HG03175 (cell line): ENCODE results near the gene WDR54.
"Not testable (repeated sequence)": the region's sequence is repeated elsewhere in the genome, so short reads cannot be mapped to it uniquely, and the experiment has no call there.

Source experiments
- ATAC-seq: cut with Tn5 transposase; IDR thresholded peaks from one replicate; pipeline ENCODE4 v1.9.1; 2021; ENCODE audit warnings: mild to moderate bottlenecking, moderate library complexity; ENCODE audit not compliant: unreplicated experiment

The WDR54 gene

DNA sequence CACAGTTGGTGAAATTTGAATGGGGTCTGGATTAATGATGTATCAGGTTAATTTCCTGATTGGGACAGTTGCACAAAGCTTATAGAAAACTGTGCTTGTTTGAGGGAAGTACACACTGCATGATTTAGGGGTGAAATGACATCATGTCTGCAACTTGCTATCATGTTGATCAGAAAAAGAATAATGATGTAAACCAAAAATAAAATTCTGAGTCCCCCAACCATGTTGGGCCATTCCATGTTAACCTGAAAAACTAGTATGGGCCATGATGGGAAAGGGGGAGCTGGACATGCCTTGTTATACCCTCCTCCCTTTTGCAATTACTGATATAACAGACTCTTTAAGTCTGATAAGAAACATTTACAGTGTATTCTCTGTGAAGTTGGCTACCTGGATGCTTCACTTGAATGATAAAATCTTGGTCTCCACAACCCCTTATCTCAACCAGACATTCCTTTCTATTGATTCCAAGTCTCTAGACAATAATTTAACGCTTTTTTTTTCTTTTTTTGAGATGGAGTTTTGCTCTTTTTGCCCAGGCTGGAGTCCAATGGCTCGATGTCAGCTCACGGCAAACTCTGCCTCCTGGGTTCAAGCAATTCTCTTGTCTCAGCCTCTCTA lies 29.1 kb downstream of the WDR54 start:
- no peak for ATAC-seq

DNA sequence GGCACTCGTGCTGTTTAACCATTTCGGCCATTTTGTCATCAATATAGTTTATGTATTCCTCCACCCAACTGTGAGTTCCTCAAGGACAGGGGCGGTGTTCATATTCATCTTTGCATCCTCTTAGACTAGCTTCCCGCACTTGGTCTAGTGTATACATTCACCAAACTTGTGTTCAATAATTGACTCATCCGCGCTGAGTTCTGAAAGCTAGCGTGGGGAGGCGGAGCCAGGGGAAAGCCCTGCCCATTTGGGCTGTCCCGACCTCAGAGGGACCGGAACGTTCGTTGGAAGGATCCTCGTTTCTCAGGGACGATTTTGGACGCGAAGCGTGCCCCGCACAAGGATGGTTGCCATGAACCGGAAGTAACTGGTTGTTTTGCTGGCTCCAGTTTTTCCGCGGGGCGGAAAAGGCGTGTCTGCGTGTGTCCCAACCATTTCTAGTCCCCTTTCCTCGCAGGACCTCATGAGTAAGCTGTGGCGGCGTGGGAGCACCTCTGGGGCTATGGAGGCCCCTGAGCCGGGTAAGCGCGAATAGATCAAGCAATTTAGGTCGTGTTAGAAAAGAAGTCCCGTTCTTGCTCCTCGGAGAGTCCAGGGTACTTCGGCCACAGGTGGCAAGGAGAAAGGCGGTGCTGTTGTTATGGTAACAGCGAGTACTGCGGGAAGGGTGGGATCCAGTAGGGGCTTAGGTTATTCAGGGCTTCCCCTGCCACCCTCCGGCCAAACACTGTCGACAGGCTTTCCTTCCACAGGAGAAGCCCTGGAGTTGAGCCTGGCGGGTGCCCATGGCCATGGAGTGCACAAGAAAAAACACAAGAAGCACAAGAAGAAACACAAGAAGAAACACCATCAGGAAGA lies 33.4 kb downstream of the WDR54 start, which contains the start of gene INO80B:
Gene INO80B, plus strand, starts transcription at position 434 of the 858 bp plus-strand sequence. Its CDS starts 30 bp downstream, at position 464.
- peak; percentile 34 for ATAC-seq

DNA sequence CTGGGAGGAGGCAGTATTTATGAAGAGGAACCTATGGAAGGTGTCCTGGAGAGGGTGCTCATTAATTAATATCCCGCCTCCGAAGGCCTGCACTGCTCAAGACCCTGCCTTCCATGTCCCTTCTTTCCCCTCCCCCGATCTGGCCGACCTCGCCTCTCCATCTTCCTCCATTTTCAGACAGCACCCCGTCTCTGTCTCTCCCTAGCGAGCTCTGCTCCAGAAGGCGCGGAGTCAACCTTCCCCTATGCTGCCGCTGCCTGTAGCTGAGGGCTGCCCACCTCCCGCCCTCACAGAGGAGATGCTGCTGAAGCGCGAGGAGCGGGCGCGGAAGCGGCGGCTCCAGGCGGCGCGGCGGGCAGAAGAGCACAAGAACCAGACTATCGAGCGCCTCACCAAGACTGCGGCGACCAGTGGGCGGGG lies 35.6 kb downstream of the WDR54 start:
- no peak for ATAC-seq

DNA sequence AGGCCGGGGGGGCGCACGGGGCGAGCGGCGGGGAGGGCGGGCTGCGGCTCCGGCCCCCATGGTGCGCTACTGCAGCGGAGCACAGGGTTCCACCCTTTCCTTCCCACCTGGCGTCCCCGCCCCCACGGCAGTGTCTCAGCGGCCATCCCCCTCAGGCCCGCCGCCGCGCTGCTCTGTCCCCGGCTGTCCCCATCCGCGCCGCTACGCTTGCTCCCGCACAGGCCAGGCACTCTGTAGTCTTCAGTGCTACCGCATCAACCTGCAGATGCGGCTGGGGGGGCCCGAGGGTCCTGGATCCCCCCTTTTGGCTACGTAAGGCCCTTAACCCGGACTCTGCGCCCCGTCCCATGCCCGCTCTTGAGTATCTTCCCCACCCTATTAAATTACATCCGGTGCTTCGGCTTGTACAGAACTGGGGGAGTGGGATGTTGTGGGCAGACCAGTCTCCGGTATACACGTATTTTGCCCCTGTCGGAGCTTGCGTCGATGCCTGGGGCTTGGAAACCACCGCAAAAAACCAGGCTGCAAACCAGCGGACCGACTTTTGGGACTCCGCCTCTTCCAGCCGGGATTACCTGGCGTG lies 36.1 kb downstream of the WDR54 start:
- ATAC-seq = peak; percentile 27

DNA sequence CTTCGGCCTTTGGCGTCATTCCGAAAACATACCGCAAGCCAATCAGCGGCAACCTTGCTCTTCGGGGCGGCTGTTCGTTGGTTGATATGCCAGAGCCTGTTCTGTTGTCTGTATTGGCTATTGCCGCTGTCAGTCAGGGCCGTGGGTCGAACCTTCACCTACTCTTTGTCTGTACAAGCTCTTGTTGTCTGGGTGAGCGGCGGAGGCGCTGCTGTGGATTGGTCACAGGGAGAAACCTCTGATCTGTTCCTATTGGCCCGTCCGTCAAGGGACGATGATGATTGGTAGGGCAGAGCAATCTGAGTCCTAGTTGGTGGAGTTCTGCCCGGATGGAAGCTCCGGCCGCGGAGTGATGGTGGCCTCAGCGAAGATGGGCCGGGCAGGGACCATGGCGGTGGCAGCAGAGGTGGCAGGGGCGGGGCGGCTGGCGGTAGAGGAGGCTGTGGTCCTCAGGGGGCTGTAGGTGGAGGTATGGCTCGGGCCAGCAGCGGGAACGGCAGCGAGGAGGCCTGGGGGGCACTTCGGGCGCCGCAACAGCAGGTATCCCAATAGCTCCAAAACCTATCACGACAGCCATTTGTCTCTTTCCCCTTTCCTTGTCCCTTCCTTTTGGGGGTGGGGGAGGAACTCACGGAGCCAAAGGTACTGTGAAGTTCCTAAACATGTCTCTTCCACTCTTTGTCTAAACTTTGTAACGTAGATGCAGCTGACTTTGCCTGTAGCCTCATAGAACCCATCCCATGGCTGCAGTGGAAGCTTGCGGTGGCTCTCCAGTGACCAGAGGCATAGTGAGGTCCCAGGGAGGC lies 36.8 kb downstream of the WDR54 start, which contains the start of gene WBP1:
Gene WBP1, plus strand, starts transcription at position 307 of the 806 bp plus-strand sequence. Its CDS starts 165 bp downstream, at position 472.
- peak; percentile 85 for ATAC-seq

DNA sequence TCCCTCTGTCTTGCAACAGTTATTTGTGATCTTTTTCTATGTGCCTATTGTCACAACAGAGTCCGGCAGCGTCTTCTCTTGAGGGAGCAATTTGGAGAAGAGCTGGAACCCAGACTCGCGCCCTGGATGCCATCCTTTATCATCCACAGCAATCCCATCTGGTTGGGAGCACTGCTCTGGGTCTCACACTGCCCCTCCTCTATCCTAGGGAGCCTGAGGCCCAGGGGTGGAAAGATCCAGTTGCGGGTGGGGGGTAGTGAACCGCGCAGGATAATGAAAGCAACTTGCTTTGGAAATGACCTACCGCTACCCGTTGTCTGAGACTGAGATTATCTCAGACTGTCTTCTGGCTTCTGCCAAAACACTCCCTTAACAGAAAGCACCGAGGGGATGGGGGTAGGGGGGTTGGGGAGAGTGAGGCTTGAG lies 37.4 kb downstream of the WDR54 start:
- ATAC-seq = no peak

DNA sequence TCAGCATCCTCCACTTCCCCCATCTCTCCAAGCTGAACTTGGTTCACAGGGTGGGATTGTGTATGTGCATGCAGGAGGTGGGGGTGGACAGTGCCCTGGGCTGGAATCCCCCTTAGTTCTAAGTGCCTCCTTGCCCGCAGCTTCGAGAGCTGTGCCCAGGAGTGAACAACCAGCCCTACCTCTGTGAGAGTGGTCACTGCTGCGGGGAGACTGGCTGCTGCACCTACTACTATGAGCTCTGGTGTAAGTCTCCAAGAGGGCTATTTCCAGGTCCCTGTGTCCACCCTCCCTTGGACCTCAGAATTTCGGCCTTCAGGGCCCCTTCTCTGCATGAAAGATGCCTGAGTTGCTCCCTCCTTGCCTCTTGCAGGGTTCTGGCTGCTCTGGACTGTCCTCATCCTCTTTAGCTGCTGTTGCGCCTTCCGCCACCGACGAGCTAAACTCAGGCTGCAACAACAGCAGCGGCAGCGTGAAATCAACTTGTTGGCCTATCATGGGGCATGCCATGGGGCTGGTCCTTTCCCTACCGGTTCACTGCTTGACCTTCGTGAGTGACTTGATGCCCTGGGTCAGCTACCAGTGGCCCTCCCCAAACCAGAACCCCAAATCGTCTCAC lies 38.1 kb downstream of the WDR54 start:
- not testable (repeated sequence) for ATAC-seq

DNA sequence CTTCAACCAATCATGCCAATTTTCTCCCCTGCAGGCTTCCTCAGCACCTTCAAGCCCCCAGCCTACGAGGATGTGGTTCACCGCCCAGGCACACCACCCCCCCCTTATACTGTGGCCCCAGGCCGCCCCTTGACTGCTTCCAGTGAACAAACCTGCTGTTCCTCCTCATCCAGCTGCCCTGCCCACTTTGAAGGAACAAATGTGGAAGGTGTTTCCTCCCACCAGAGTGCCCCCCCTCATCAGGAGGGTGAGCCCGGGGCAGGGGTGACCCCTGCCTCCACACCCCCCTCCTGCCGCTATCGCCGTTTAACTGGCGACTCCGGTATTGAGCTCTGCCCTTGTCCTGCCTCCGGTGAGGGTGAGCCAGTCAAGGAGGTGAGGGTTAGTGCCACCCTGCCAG lies 38.7 kb downstream of the WDR54 start:
- ATAC-seq = not testable (repeated sequence)

DNA sequence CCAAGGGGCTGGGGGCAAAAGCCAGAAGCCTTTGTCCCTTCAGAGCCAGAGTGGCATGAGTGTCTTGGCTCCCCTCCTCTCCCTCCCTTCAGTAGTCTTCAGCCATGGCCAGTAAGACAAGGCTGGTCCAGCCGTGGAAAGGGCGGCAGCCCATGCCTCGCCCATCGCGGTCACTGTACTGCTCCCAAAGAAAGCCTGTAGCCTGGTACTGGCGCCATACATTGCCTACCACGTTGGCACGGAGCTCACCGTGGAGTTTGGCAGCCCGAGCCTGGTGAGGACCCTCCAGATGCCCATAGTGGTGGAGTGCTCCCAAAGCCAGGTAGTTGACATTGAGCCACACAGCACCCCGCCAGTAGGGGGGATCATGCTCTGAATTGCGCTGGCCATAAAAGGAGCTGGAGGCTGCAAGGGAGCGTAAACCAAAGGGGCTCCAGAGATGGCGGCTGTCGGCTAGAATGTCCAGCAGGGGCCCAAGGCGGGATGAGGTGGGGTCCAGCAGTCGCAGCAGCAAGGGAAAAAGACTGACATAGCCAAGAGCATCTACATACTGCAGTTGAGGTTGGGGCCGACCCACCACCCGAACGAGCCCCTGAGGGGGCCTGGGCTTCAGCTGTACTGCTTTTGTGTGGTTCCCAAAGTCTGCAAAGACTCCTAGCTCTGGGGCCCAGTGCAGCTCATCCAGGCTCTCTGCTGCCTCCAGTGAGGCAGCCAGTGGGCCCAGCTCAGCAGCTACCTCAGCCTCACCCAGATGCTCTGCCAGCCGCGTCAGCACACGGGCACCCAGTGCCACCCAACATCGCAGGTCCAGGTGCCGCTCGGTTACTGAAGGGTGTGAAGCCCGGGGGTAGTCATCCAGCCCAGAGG lies 39.9 kb downstream of the WDR54 start:
- ATAC-seq = no peak

DNA sequence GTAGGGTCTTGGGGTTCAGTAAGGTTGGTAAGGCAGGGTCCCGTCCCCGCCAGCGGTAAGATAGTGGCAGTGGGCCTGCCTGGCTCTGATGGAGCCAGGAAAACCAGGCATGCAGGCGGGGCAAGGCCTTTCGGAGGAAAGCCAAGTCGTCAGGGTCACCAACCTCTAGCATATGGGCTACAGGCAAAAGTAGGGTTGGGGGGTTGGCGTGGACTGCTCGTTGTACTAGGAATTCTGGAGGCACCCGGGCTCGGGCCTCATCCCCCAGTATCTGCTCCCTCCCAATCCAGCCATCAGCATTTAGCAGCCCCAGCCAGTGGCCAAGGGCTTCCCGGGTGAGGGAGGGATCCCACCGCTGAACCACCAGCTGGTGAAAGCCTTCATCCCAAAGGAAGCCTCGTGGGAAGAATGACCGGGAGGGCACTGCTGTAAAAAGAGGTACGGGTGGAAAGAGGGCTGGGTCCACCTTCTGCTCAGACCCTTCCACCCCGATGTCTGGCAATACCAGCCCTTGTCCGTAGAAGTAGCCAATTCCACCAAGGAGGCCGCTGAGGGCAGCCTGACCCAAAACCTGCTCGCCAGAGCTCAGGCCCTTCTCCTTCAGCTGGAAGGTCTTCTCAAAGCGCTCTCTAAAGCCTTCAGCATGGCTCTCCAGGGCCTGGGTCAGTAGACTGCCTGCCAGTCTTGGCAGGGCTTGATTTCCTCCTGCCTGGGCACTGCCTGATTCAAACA lies 40.7 kb downstream of the WDR54 start:
- ATAC-seq = no peak

DNA sequence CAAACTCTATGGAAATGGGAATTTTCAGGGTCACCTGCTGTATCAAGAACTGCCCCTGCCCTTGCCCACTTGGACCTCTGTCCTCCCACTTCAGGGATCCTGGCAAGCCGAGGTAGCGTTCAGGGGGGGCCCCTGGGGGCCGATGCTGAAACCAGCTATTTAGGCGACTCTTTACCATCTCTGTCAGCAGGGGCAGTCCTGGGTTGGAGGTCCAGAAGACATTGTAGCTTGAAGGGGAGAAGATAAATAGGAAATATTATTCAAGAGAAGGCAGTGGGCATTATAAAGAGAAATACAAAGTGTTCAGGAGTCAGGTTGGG lies 41.2 kb downstream of the WDR54 start:
- ATAC-seq = no peak

DNA sequence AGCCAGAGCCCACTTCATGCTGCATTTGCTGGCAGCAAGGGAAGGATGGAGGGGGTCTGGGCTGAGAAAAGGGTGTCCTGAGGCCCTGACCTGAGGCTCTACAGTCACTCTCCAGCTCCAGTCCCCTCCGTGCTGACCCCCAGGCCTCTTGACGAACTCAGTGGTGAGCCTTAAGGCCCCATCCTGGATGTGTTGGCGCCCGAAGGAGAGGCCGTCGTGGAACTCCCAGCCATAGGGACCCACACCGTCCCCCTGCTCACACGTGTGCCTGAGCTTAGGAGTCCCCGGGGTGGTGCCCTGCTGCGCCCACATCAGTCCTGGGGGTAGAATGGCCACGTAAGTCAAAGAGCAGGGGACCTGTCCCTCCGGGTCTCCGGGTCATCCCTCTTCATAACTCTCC lies 42.9 kb downstream of the WDR54 start:
- ATAC-seq = no peak

DNA sequence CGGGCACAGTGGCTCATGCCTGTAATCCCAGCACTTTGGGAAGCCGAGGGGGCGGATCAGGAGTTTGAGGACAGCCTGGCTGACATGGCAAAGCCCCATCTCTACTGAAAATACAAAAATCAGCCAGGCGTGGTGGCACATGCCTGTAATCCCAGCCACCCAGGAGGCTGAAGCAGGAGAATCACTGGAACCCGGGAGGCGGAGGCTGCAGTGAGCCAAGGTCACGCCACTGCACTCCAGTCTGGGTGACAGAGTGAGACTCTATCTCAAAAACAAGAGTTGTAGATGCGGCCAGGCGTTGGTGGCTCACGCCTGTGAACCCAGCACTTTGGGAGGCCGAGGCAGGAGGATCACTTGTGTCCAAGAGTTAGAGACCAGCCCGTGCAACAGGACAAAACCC lies 49.2 kb downstream of the WDR54 start:
- ATAC-seq = not testable (repeated sequence)

DNA sequence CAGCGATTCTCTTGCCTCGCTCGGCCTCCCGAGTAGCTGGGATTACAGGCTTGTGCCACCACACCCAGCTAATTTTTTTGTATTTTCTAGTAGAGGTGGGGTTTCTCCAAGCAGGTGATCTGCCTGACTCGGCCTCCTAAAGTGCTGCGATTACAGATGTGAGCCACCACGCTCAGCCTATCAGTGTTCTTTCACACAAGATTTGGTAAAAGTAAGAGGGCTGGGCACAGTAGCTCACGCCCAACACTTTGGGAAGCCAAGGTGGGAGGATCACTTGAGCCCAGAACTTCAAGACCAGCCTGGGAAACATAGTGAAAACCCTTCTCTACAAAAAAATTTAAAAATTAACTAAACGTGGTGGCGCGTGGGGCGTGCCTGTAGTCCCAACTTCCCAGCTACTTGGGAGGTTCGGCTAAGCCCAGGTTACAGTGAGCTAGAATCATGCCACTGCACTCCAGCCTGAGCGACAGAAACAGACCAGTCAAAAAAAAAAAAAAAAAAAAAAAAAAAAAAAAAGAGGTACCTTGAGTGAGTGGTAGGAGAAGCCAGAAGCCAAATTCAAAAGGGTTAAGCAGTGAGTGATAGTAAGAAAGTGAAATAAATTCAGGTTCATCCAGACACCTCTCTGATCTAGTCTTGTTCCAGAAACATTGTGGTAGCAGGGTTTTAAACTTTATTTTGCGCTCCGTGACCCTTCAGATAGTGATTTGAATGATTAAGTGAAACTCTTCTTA lies 50.0 kb downstream of the WDR54 start:
- ATAC-seq = no peak

DNA sequence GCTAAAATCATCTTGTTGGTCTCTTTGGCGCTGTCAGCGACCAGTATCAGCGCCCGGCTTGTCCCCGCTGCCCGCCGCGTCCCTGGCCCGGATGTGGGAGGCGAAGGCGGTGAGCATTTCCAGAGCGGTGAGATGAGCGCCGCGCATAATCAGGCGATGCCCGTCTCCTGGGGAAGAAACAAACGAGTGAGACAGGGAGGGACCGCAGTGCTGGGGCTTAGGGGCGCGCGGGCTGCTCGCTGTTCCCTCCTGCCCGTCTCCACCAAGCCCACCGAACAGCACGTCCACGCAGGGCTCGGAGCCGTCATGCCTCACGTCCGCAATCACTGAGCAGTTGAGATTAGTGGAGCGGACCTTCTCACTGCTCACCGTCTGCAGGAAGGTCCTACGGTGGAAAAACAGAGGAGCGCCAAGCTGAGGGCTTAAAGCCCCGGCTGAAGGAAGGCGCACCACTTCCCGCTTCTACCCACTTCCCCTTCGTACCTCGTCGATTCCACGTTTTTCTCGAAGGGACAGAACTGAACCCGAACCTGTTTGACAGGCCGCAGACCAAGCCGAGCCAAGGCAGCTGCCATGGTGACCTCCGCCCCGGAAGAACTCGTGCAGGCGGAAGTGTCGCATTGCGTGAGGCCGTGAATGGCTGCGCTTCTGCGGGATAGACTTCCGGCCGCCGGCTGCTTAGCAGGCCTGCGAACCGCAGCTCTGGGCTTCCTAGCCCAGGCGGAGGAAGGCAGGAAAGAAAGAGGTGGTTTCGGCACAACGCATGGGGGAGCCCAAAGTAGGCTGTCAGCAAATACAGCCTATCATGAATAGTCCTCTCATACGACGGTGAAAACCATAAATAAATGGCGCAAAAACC lies 50.8 kb downstream of the WDR54 start, which contains the start of gene MRPL53:
Gene MRPL53, minus strand, starts transcription at position 595 of the 859 bp plus-strand sequence. Its CDS starts 20 bp downstream, at position 575.
- ATAC-seq = peak; percentile 85

DNA sequence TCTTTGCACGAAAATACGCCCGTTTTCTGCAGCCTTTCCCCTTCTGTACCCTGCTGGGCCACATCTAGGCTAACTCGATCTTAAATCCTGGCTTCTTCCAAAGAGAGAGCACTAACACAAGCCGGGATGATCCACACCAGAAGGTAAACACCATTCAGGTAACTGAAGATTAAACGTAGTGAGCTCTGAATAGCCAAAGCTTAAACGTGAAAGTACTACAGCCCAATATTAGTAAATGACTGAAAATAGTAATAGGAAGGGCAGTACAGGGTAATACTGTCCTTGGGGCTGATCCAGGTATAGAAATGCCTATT lies 51.4 kb downstream of the WDR54 start:
- no peak for ATAC-seq

DNA sequence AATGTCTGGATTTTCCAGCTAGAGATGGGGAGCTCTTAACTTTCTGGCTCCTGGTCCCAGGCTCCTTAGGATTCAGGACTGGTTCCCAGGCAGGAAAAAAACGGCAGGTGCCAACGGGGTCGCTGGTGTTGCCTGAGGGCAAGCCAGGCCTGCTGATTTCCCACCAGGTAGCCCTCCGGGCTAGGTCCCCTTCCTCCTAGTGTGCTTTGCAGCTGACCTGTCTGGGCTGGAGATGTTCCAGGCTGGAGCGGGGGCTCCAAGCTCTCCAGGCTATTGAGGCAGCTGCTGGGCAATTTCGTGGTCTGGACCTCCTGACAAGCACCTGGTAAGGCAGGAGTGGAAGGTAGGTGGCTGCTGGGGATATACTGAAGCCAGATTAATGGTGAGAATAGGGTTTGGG lies 53.0 kb downstream of the WDR54 start:
- ATAC-seq = no peak
